Endothelial cell of umbilical vein (primary cell): ENCODE results near the gene IGSF6.
"Not testable (repeated sequence)": the region's sequence is repeated elsewhere in the genome, so short reads cannot be mapped to it uniquely, and the experiment has no call there.

Source experiments
- EZH2 ChIP-seq: IDR thresholded peaks from 2 replicates; pipeline ENCODE4 v1.6.1; 2012; ENCODE audit warnings: borderline replicate concordance, low read depth, mild to moderate bottlenecking, moderate library complexity, low read length, inconsistent platforms; ENCODE audit not compliant: severe bottlenecking
- FOS ChIP-seq: IDR thresholded peaks from 2 replicates; pipeline ENCODE4 v1.6.1; 2011; ENCODE audit warnings: mild to moderate bottlenecking, low read length, moderate library complexity, borderline replicate concordance; ENCODE audit not compliant: insufficient read depth
- GATA2 ChIP-seq: IDR thresholded peaks from 2 replicates; pipeline ENCODE4 v1.7.0; 2011; ENCODE audit warnings: low read depth, mild to moderate bottlenecking, moderate library complexity, mixed read lengths, low read length; ENCODE audit not compliant: insufficient read length, insufficient read depth
- JUN ChIP-seq: IDR thresholded peaks from 2 replicates; pipeline ENCODE4 v1.6.1; 2011; ENCODE audit warnings: borderline replicate concordance, low read depth; ENCODE audit not compliant: insufficient read length, insufficient read depth
- POLR2A ChIP-seq: IDR thresholded peaks from 2 replicates; pipeline ENCODE4 v1.6.1; 2012; ENCODE audit warnings: low read depth, mild to moderate bottlenecking, control low read depth, low read length
- POLR2AphosphoS5 ChIP-seq: IDR thresholded peaks from 2 replicates; pipeline ENCODE4 v1.6.1; 2012; ENCODE audit warnings: low read depth, mild to moderate bottlenecking, control low read depth, low read length, moderate library complexity; ENCODE audit not compliant: insufficient read depth
- TF ChIP-seq, protein P1 (sequence below), 2 donors: IDR thresholded peaks; 1 replicate in 1 of 2; 2 replicates in 1 of 2; pipeline ENCODE4 v1.5.1; 2011; ENCODE audit warnings: low read length in 2 of 2, mild to moderate bottlenecking in 2 of 2, moderate library complexity in 2 of 2, control low read depth in 1 of 2, inconsistent platforms in 1 of 2, low read depth in 1 of 2; ENCODE audit not compliant: insufficient read depth in 1 of 2; ENCODE audit errors: extremely low read depth in 1 of 2
- TF ChIP-seq, protein P2 (sequence below): IDR thresholded peaks from 2 replicates; pipeline ENCODE4 v1.6.1; 2011; ENCODE audit not compliant: insufficient read depth, insufficient read length

DNA sequence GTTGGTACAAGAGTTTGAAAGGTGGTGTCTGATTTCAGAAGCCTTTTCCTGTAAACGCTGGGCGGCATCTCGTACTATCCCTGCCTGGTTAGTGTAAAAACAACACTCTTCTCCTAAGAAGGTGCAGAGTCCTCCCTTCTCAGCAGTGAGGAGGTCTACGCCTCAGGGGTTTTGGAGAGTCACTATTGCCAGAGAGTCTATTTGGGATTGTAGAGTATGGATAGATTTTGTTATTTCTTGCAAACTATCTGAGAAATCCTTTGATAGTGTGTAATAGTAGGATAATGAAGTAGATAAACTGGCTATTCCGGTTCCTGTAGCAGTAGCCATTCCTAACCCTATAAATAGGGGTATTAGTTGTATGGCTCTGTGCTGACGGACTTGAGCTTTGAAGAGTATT lies 21.5 kb downstream of the IGSF6 start:
- TF ChIP-seq, protein P1, sequence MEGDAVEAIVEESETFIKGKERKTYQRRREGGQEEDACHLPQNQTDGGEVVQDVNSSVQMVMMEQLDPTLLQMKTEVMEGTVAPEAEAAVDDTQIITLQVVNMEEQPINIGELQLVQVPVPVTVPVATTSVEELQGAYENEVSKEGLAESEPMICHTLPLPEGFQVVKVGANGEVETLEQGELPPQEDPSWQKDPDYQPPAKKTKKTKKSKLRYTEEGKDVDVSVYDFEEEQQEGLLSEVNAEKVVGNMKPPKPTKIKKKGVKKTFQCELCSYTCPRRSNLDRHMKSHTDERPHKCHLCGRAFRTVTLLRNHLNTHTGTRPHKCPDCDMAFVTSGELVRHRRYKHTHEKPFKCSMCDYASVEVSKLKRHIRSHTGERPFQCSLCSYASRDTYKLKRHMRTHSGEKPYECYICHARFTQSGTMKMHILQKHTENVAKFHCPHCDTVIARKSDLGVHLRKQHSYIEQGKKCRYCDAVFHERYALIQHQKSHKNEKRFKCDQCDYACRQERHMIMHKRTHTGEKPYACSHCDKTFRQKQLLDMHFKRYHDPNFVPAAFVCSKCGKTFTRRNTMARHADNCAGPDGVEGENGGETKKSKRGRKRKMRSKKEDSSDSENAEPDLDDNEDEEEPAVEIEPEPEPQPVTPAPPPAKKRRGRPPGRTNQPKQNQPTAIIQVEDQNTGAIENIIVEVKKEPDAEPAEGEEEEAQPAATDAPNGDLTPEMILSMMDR (IDR thresholded peaks at IDR 0.05; ENCODE audit: extremely low read depth in 1 of 2, insufficient read depth in 1 of 2, low read depth in 1 of 2, low read length in 2 of 2), result not testable (repeated sequence)
- not testable (repeated sequence) for TF ChIP-seq POLR2A, POLR2AphosphoS5, JUN, EZH2, GATA2, FOS
- TF ChIP-seq, protein P2, sequence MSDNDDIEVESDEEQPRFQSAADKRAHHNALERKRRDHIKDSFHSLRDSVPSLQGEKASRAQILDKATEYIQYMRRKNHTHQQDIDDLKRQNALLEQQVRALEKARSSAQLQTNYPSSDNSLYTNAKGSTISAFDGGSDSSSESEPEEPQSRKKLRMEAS, result not testable (repeated sequence)
